Hepatic stellate cell (primary cell): ENCODE results near the gene FHOD1.

Experiments used
- DNase-seq: peaks from one replicate; pipeline ENCODE4 v3.0.0; 2011; ENCODE audit warnings: low spot score

The FHOD1 gene

GRCh38 chr16:67277294-67277998 lies 30.2 kb upstream of the FHOD1 start:
- peak; percentile 98 for DNase-seq

DNA sequence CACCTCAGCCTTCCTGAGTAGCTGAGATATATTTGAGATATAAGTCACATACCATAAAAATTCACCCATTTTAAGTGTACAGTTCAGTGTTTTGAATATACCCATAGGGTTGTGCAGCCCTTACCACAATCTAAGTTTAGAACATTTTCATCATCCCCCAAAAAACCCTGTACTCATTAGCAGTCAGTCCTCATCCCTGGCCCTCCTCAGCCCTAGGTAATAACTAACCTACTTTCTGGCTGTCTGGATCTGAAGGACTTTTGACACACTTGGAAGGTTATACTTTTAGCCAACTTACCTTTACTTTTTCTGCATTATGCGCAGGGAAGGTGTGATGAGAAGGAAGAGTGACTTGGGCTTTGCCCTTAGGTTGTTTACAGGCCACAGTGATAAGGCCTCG lies 28.0 kb upstream of the FHOD1 start:
- DNase-seq: no peak

DNA sequence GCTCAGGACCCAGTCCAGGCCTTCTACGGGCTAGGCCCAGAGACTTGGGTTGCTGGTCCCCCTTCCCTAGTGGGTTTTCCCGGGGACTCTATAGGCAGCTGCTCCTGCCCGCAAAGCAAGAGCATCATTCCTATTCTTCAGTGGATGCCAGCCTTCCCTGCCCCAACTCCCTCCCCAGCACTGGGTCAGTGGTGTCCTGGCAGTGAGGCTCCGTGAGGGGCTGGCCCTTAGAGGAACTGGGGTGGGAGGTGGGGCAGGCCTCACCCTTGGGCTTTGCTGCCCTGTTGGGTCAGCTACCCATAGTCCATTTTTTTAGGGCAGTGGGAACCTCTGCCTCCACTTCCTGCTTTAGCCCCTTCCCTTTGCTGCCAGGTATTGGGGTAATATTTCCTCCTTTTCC lies 24.2 kb upstream of the FHOD1 start:
- no peak for DNase-seq

DNA sequence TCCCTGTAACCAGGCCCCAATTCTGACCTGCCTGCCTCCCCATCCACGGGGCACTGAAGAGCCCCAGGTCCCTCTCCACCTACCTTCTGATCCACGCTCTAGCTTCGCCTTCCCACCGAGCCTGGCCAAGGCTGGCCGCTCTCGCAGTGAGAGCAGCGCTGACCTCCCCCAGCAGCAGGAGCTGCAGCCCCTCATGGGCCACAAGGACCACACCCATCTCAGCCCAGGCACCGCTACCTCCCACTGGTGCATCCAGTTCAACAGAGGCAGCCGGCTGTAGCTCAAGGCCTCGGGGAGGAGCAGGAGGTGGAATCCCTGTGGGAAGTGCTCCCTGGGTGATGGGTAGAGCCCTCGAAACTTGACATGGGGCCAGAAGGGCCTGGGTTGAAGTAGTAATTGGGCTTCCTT lies 23.7 kb upstream of the FHOD1 start:
- no peak for DNase-seq

- no peak for DNase-seq
These were observed 22.5 kb upstream of the FHOD1 start for GRCh38 chr16:67269766-67270165.

DNA sequence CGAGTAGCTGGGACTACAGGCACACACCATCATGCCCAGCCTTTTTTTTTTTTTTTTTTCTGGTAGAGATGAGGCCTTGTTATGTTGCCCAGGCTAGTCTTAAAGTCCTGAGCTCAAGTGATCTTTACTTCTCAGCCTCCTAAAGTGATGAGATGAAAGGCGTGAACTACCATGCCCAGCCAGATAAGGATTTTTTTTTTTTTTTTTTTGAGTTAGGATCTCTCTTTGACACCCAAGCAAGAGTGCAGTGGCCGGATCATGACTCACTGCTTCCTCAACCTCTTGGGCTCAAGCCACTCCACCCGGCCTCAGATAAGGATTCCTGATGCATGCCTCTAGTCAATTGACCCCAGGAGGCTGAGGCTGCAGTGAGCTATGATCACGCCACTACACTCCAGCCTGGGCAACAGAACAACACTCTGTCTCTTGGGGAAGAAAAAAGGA lies 20.9 kb upstream of the FHOD1 start:
- DNase-seq: peak; percentile 75

- DNase-seq: no peak
These were observed 18.6 kb upstream of the FHOD1 start for GRCh38 chr16:67265834-67266233.

- DNase-seq: no peak
These were observed 17.6 kb upstream of the FHOD1 start for GRCh38 chr16:67264866-67265265.

DNA sequence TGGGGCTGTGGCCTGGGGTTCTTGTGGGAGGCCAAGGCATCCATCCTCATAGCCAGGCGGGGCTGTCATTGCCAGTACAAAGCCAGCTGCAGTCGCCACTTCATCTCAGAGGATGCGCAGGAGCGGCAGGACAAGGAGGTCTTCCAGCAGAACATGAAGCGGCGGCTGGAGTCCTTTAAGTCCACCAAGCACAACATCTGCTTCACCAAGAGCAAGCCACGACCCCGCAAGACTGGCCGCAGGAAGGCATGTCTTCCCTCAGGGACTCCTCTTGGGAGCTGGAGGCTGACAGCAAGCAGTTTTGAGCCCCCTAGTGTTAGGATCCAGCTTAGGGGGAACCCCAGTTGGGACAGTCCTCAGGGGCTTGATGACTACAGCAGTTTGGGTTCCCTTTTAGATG lies 17.0 kb upstream of the FHOD1 start:
- DNase-seq: no peak

DNA sequence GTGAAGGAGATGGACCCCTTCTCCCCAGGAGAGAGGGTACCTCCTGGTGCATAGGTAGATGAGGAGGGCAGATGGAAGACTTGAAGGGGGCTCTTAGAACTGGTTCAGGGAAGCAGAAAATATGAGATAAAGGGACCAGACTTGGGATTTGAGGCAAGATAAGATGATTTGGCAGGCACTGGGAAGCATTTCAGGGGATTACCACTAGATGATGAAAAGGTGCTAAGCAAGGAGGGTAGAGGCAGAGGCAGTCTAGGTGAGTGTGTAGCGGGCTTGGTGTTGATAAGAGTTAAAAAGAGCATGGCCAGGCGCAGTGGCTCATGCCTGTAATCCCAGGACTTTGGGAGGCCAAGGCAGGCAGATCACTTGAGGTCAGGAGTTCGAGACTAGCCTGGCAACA lies 15.9 kb upstream of the FHOD1 start:
- DNase-seq: no peak

GRCh38 chr16:67260426-67261063 lies 13.3 kb upstream of the FHOD1 start:
- peak; percentile 55 for DNase-seq

- DNase-seq: no peak
These were observed 12.4 kb upstream of the FHOD1 start for GRCh38 chr16:67259705-67260104.

DNA sequence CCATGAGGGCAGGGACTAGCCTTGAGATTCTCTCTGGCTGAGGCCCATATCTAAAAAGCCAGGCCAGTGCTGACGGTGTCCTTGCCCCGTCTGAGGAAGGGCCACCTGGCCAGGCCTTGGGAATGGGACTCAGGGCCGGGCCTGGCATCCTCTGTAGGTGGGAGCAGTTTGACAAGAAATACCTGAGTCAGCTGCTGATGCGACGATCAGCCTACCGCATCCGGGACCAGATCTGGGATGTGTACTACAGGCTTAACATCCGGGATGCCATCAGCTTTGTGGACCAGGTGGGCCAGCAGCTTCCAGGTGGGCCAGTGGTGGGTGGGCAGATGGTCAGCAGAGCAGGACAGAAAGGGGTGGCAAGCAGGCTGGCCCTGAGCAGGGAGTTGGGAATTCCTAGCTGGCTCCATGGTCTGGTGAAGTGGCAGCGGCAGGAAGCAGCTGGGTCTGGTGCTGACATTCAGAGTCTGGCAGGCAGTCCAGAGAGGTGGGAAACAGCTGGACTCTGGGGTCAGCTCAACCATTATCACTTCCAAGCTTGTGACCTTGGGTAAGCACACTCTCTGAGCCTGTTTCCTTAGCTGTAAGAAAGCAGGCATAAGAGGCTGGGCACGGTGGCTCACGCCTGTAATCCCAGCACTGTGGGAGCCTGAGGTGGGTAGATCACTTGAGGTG lies 11.0 kb upstream of the FHOD1 start:
- DNase-seq: no peak

DNA sequence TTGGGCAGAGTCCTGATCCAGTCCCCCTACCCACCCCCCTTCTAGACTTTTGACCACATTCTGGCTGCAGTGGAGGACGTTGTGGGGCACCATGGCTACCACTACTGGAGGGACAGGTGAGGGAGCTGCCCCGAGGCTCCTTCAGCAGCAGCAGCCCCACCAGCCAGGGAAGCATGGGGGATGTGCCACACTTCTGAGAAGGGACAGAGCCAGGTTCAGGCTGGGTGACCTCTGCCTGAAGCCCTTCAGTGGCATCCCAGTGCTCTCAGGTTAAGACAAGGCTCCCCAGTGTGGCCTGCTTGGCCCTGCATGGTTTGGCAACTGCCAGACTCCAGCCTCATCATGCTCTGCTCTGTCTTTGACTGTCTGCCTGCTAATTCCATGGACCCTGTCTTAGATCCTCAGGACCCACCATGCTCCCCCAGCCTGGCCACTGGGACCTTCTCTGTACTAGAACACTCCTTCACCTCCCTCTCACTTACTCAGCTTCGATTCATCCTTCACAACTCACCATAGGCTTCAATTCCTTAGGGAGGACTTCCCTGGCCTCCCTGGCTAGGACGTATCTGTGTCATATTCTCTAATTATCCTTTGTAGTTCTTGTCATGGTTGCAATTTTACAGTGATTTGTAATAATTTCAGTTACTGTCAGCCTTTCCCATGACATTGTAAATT lies 10.3 kb upstream of the FHOD1 start:
- DNase-seq: no peak

DNA sequence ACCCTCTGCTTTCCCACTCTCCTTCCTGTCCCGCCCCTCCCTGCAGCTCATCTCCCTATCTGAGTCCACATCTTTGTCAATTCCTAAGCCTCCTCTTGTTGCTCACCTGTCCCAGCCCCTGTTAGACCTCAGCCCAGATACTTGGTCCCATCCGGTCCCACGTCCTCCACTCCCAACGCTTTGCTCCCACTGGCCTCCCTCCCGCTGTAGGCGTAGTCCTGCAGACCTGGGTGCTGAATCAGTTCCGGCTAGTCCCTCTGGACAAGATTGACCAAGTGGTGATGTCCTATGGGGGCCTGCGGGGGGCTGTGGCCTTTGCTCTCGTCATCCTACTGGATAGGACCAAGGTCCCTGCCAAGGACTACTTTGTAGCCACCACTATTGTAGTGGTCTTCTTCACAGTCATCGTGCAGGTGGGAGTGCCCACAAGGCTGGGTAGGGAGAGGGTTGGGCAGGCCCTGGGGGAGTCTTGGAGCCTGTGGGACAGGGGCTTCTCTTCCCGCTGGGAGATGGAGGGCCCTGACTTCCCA lies 9.5 kb upstream of the FHOD1 start:
- DNase-seq: no peak

- no peak for DNase-seq
These were observed 8.4 kb upstream of the FHOD1 start for GRCh38 chr16:67255553-67256221.

DNA sequence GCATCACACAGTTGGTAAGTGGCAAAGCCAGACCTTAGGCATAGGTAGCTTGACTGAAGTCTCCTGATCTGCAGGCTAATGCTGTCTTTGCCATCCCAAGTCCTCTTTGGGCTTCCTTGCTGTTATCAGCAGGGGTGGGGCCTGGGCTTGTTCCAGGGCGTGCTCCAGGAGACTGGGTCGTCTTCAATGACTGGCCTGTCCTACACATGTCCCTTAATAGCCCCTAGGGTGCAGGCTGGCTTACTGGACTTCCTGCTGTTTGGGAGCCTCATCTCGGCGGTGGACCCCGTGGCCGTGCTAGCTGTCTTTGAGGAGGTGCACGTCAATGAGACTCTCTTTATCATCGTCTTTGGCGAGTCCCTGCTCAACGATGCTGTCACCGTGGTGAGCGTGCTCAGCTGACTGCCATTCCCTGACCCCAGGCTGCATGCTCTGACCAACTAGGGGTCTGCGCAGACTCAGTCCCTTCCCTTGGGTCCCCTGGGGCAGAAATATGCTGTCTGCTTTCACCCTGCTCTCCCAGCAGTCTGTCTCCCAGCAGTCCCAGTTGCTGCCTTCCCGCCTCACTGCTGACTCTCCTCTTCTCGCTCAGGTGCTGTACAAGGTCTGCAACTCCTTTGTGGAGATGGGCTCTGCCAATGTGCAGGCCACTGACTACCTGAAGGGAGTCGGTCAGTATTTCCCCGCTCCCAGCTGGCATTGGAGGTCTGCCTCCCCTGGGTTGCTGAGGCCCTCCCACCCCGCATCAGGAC lies 7.7 kb upstream of the FHOD1 start:
- no peak for DNase-seq

DNA sequence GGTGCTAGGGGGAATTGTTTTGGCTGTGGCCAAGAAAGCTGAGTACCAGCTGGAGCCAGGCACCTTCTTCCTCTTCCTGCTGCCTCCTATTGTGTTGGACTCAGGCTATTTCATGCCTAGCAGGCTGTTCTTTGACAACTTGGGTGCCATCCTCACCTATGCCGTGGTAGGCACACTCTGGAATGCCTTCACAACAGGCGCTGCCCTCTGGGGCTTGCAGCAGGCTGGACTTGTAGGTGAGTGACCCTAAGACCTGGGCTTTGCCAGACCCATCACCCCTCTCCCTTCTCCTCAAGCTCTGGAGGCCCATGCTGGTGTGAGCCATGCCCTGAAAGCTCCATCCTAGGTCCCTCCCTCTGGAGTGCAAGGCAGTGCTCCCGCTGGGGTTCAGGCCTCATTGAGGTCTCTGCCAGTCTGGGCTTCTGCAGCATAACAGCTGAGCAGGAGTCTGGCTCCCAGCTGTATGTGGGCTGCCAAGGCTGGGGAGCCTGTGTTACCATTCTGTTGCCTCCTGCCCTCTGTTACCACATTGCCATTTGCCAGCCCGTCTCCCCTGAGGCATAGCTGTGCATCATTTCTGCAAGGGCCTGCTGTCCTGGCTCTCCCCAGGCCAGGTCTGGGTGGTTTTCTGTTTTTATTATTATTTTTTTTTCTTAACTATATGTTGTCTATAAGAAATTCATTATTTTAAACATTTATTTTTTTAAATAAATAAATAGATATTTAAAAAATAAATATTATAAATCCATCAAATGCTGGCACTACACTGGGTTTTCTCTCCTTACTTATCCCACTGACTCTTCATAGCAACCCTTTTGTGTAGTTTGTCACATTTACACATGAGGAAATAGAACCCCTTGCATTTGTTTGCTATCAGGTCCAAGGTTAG lies 5.6 kb upstream of the FHOD1 start:
- DNase-seq: no peak

DNA sequence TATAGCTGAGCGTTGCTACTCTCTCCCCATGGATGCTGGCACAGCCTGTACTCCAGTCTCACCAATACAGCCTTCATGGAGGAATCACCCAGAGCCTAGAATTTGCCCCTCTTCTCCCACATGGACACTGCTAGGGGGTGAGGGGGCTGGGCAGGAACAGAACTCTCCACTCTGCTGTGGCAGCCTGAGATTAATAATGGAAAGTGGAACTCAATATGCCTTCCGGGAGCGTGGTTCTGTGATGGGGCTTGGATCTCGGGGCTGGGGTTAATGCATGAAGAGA lies 2.7 kb upstream of the FHOD1 start:
- no peak for DNase-seq
